Pancreas (tissue), 10 donors: Measurements from ENCODE around the gene GSTT2. TPM values are rescaled to one million over a fixed set of nuclear protein-coding genes. Genes with fewer than 3 reads are reported as not detected.
"Not testable (repeated sequence)": the region's sequence is repeated elsewhere in the genome, so short reads cannot be mapped to it uniquely, and the experiment has no call there.

Experiments
- ATAC-seq, 4 donors: fragments of 200-7000 bp; cut with Tn5 transposase; one replicate each; pipeline versions ENCODE4 v1.8.0 to v1.9.1; 2020; ENCODE audit warnings: mild to moderate bottlenecking in 4 of 4, moderate library complexity in 4 of 4
- DNase-seq, 6 donors: peaks; one replicate each; pipeline ENCODE4 v3.0.0-alpha.2; 2020
- FAIRE-seq: peaks from 2 replicates; lab custom pipeline; 2012; peaks lifted over from hg19 to GRCh38; lab: Jason Lieb, UNC
- H3K27ac ChIP-seq, 4 donors: fragments of 200-600 bp; sonication (generic); 1 replicate in 3 of 4; 2 replicates in 1 of 4; pipeline versions ENCODE4 v1.5.0 to v1.8.0; 2020
- H3K27me3 ChIP-seq, 4 donors: fragments of 200-600 bp; one replicate each; pipeline ENCODE4 v1.8.0; 2021
- H3K36me3 ChIP-seq, 3 donors: fragments of 200-600 bp; sonication (generic) in 1 of 3; one replicate each; pipeline versions ENCODE4 v1.5.0 to v1.8.0; 2020 to 2021
- H3K4me1 ChIP-seq, 3 donors: fragments of 200-600 bp; one replicate each; pipeline ENCODE4 v1.8.0; 2021
- H3K4me3 ChIP-seq, 4 donors: fragments of 200-600 bp; sonication (generic) in 2 of 4; one replicate each; pipeline versions ENCODE4 v1.5.0 to v1.8.0; 2020 to 2021
- H3K9me3 ChIP-seq, 4 donors: fragments of 200-600 bp; one replicate each; pipeline ENCODE4 v1.8.0; 2021
- CTCF ChIP-seq, 4 donors: fragments of 200-600 bp; sonication (generic) in 3 of 4; IDR thresholded peaks; one replicate each; pipeline versions ENCODE4 v1.5.0 to v1.8.0; 2021; ENCODE audit warnings: antibody characterized with exemption in 4 of 4
- WGBS, 2 donors: extraction: QIAGEN DNeasy Blood & Tissue Kit; methylation state at CpG; one replicate each; pipeline ENCODE4 v1.1.7; 2013; 5-methylcytosine and 5-hydroxymethylcytosine counted together
- intact Hi-C, 3 donors: fragments of 100-400 bp; cut with DNase I; formaldehyde crosslinking; loops; one replicate each; pipeline versions ENCODE4 v1.11.1 to v1.14.2; 2022
- polyA plus RNA-seq, 2 donors: library from polyadenylated mRNA; stranded (reverse); fragments of 200-250 nt; gene quantifications; one replicate each; pipeline ENCODE4 v1.2.3, GENCODE V29; 2013
- total RNA-seq, 6 donors: library from RNA; stranded (reverse); fragmentation: NEBNext Ultra II Directional in 4 of 6; extraction: Animal tissue kit (Norgen Biotek cat#: 25700) in 4 of 6; gene quantifications; one replicate each; pipeline versions ENCODE4 v1.2.1 to v1.2.4, GENCODE V29; 2021 to 2023
- donor health status: healthy with polysubstance abuse.
- donor health status: DM: no; HTN: no; CAD: no; lungs with moderate emphysema.
- donor health status: DM: no; HTN: no; CAD: no.
- donor health status: control.
- donor health status: control.
- donor health status: Bipolar disorder and iron deficiency.
- donor health status: DM: yes; HTN: yes; CAD: no.
- donor health status: DM: no; HTN: no; CAD: no.
- donor health status: DM: no; HTN: no; CAD: no.
- donor health status: DM: yes; HTN: yes; CAD: no.

GSTT2 gene
- total and polyA plus RNA-seq, 8 donors = 0.54 to 1.5 (median 1.0) TPM; not detected in 3

GRCh38 chr22:23954193-23954990 lies 25.5 kb upstream of the GSTT2 start:
- H3K36me3 ChIP-seq, ATAC-seq, intact Hi-C loops, H3K27ac ChIP-seq, FAIRE-seq, H3K27me3 ChIP-seq, DNase-seq, H3K4me1 ChIP-seq, H3K4me3 ChIP-seq, H3K9me3 ChIP-seq: not testable (repeated sequence)
- 65 to 66% methylated on average over 8 of the region's 8 CpGs for WGBS, 2 donors

- whole genome bisulfite sequencing, 2 donors = 64 to 83% methylated on average over 4 to 6 of the region's 6 CpGs
- H3K27ac ChIP-seq, ATAC-seq, FAIRE-seq, intact Hi-C loops, H3K27me3 ChIP-seq, H3K4me3 ChIP-seq, H3K4me1 ChIP-seq, H3K36me3 ChIP-seq, H3K9me3 ChIP-seq: not testable (repeated sequence)
- DNase-seq = peak in 1 of 6 donors; percentile 31
These were observed 25.0 kb upstream of the GSTT2 start for GRCh38 chr22:23954991-23955305.

- H3K36me3 ChIP-seq, FAIRE-seq, DNase-seq, H3K9me3 ChIP-seq, H3K27me3 ChIP-seq, H3K4me1 ChIP-seq, ATAC-seq, intact Hi-C loops, H3K27ac ChIP-seq, H3K4me3 ChIP-seq: not testable (repeated sequence)
- 50 to 61% methylated on average over 4 to 7 of the region's 8 CpGs for WGBS, 2 donors
These were observed 24.0 kb upstream of the GSTT2 start for GRCh38 chr22:23955886-23956285.

- intact Hi-C loops, H3K36me3 ChIP-seq, H3K27me3 ChIP-seq, H3K4me1 ChIP-seq, H3K9me3 ChIP-seq, FAIRE-seq, H3K27ac ChIP-seq, H3K4me3 ChIP-seq: not testable (repeated sequence)
- WGBS, 2 donors = 26 to 29% methylated on average over 12 of the region's 12 CpGs
- ATAC-seq = peak in 3 of 4 donors; percentile 65 to 74 (median 73)
- peak; percentile 70 to 79 (median 73) for TF ChIP-seq CTCF (IDR thresholded peaks at IDR 0.05)
- DNase-seq = peak in 5 of 6 donors; percentile 61 to 85 (median 75)
These were observed 23.5 kb upstream of the GSTT2 start for GRCh38 chr22:23956301-23956900.

- H3K27me3 ChIP-seq, H3K36me3 ChIP-seq, H3K9me3 ChIP-seq, FAIRE-seq, H3K4me1 ChIP-seq, intact Hi-C loops, DNase-seq, H3K27ac ChIP-seq, H3K4me3 ChIP-seq: not testable (repeated sequence)
- WGBS, 2 donors = no CpG with 5 or more reads among the region's 43 CpGs
- ATAC-seq = peak; percentile 88 to 93 (median 92)
These were observed 18.7 kb upstream of the GSTT2 start, which contains the start of gene GSTT2B for GRCh38 chr22:23961084-23961771. GSTT2B (minus strand) TSS chr22:23961195; CDS start chr22:23961131, 64 bp downstream.

- not testable (repeated sequence) for H3K4me3 ChIP-seq, H3K4me1 ChIP-seq, FAIRE-seq, H3K9me3 ChIP-seq, H3K27ac ChIP-seq, H3K36me3 ChIP-seq, H3K27me3 ChIP-seq
- DNase-seq (peak in 1 of 6 donors; percentile 56), ATAC-seq (peak; percentile 33 to 63 (median 36))
- WGBS, 2 donors = no CpG with 5 or more reads among the region's 18 CpGs
- intact Hi-C loops = loop anchor here in 1 of 3 donors (5.0 kb wide), 1 partner anchor 34 kb away; no protein-coding TSS in a partner anchor
These were observed 13.8 kb upstream of the GSTT2 start for GRCh38 chr22:23966094-23966493.

- intact Hi-C loops = loop anchor here in 1 of 3 donors (5.0 kb wide), 1 partner anchor 34 kb away; no protein-coding TSS in a partner anchor
- not testable (repeated sequence) for FAIRE-seq
These were observed 13.4 kb upstream of the GSTT2 start, which contains the start of gene DDTL for GRCh38 chr22:23966568-23966967. DDTL (plus strand) TSS chr22:23966888; CDS start chr22:23966915, 27 bp downstream.

More at GRCh38 chr22:23966568-23966967, 13.4 kb upstream of the GSTT2 start, which contains the start of gene DDTL:
- not testable (repeated sequence) for H3K27me3 ChIP-seq, H3K27ac ChIP-seq, H3K4me3 ChIP-seq, DNase-seq, H3K36me3 ChIP-seq, H3K9me3 ChIP-seq, H3K4me1 ChIP-seq
- peak; percentile 90 to 96 (median 94) for ATAC-seq
- no CpG with 5 or more reads among the region's 30 CpGs for WGBS, 2 donors
